HL-60 (cell line): ENCODE measurements around the gene GTSE1.

Experiments
- DNase-seq, 2 experiments: peaks; one replicate each; pipeline ENCODE4 v3.0.0-alpha.2; 2010 to 2020; ENCODE audit warnings: low read depth in 1 of 2, low spot score in 1 of 2
- H3K27ac ChIP-seq: fragments of 250-450 bp; sonication (Bioruptor Pico); replicated peaks from 2 replicates; pipeline ENCODE4 v1.5.1; 2020; ENCODE audit warnings: mild to moderate bottlenecking, moderate library complexity
- H3K27me3 ChIP-seq: fragments of 250-450 bp; sonication (Bioruptor Pico); 2 replicates; pipeline ENCODE4 v1.5.1; 2021; ENCODE audit warnings: mild to moderate bottlenecking, moderate library complexity; ENCODE audit not compliant: insufficient read depth, poor library complexity, severe bottlenecking
- H3K4me3 ChIP-seq: replicated peaks from 2 replicates; pipeline ENCODE4 v1.5.1; 2011; ENCODE audit warnings: mild to moderate bottlenecking, control low read depth, low read length; ENCODE audit not compliant: insufficient read depth
- GABPA ChIP-seq: IDR thresholded peaks from 2 replicates; pipeline ENCODE4 v1.6.1; 2012; ENCODE audit warnings: low read depth
- POLR2AphosphoS5 ChIP-seq: IDR thresholded peaks from 2 replicates; pipeline ENCODE4 v1.6.1; 2012; ENCODE audit warnings: low read depth
- SPI1 ChIP-seq: IDR thresholded peaks from 2 replicates; pipeline ENCODE4 v1.6.1; 2012; ENCODE audit warnings: low read depth, mild to moderate bottlenecking, borderline replicate concordance
- TF ChIP-seq, protein P1 (sequence below): IDR thresholded peaks from 2 replicates; pipeline ENCODE4 v1.6.1; 2012; ENCODE audit warnings: low read depth; ENCODE audit not compliant: insufficient replicate concordance
- TF ChIP-seq, protein P2 (sequence below): IDR thresholded peaks from one replicate; pipeline ENCODE4 v1.5.1; 2011; ENCODE audit warnings: low read length, control low read depth, inconsistent platforms; ENCODE audit not compliant: insufficient read depth

GTSE1 gene

DNA sequence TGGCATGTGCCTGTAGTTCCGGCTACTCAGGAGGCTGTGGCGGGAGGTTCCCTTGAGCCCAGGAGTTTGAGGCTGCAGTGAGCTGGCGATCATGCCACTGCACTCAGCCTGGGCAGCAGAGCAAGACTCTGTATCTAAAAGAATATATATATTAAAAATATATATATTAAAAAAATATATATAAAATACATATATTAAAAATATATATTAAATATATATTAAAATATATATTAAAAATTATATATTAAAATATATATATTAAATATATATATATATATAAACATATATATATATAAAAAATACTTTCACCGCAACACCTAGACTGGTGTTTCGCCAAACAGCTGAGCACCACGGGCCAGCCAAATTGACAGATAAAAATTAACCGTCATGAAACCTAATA is 20.1 kb upstream of the GTSE1 start:
- Histone ChIP-seq H3K27me3 (no peaks in the 10 kb centered on the region), H3K27ac (no peak overlapping the region), H3K4me3 (no peak overlapping the region)
- TF ChIP-seq, protein P1, sequence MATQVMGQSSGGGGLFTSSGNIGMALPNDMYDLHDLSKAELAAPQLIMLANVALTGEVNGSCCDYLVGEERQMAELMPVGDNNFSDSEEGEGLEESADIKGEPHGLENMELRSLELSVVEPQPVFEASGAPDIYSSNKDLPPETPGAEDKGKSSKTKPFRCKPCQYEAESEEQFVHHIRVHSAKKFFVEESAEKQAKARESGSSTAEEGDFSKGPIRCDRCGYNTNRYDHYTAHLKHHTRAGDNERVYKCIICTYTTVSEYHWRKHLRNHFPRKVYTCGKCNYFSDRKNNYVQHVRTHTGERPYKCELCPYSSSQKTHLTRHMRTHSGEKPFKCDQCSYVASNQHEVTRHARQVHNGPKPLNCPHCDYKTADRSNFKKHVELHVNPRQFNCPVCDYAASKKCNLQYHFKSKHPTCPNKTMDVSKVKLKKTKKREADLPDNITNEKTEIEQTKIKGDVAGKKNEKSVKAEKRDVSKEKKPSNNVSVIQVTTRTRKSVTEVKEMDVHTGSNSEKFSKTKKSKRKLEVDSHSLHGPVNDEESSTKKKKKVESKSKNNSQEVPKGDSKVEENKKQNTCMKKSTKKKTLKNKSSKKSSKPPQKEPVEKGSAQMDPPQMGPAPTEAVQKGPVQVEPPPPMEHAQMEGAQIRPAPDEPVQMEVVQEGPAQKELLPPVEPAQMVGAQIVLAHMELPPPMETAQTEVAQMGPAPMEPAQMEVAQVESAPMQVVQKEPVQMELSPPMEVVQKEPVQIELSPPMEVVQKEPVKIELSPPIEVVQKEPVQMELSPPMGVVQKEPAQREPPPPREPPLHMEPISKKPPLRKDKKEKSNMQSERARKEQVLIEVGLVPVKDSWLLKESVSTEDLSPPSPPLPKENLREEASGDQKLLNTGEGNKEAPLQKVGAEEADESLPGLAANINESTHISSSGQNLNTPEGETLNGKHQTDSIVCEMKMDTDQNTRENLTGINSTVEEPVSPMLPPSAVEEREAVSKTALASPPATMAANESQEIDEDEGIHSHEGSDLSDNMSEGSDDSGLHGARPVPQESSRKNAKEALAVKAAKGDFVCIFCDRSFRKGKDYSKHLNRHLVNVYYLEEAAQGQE = no peak
- TF ChIP-seq, protein P2, sequence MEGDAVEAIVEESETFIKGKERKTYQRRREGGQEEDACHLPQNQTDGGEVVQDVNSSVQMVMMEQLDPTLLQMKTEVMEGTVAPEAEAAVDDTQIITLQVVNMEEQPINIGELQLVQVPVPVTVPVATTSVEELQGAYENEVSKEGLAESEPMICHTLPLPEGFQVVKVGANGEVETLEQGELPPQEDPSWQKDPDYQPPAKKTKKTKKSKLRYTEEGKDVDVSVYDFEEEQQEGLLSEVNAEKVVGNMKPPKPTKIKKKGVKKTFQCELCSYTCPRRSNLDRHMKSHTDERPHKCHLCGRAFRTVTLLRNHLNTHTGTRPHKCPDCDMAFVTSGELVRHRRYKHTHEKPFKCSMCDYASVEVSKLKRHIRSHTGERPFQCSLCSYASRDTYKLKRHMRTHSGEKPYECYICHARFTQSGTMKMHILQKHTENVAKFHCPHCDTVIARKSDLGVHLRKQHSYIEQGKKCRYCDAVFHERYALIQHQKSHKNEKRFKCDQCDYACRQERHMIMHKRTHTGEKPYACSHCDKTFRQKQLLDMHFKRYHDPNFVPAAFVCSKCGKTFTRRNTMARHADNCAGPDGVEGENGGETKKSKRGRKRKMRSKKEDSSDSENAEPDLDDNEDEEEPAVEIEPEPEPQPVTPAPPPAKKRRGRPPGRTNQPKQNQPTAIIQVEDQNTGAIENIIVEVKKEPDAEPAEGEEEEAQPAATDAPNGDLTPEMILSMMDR = no peak
- no peak for TF ChIP-seq SPI1
- no peak for TF ChIP-seq GABPA
- TF ChIP-seq POLR2AphosphoS5 = no peak
- DNase-seq = no peak

DNA sequence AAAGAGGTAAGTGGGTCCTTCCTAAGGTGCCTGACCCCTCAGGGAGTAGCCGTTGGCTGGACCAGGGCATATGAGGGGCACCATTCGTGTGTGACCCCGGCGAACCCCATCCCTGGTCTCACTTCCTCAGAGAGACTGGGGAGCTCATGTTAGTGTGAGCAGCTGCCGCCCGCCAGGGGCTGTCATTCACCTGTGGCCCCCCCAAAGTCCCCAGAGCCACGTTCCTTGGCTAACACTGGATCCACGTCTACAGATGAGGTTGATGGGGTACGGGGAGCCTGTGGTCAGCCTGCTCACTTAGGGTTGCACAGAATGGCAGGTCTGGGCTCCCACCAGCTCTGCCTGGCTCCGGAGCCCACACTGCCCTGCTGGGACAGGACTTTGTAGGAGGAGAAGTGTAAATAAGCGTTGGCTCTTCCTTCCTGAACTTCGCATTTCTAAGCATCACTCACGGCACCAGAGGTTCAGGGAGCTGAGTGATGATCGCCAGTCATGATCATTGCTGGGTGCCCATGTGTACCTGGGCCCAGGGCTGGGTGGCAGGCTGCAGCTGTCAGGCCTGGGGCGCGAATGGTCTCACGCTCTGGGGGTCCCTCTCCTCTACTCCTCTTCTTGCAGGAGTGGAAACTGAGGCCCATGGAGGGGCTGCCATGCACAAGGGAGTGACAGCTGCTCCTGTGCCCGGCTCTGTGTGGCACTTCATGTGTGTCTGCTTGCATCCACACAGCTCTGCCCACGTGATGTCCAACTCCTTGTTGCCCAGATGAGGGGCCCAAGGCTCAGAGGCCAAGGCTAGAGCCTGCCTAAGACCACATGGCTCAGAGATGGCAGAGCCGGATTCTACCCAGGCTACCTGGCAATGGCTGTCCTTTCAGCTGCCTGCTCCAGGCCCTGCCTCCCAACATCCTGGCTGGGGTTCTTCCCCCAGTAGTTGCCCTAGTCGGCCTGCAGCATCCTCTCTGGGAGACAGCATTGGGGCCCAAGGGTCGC is 17.7 kb upstream of the GTSE1 start:
- no peak overlapping the region for H3K27ac ChIP-seq
- H3K4me3 ChIP-seq = no peak overlapping the region
- H3K27me3 ChIP-seq = no peaks in the 10 kb centered on the region
- DNase-seq = no peak
- TF ChIP-seq GABPA (no peak), SPI1 (no peak), POLR2AphosphoS5 (no peak)
- TF ChIP-seq, protein P2 = no peak
- TF ChIP-seq, protein P1 = no peak

DNA sequence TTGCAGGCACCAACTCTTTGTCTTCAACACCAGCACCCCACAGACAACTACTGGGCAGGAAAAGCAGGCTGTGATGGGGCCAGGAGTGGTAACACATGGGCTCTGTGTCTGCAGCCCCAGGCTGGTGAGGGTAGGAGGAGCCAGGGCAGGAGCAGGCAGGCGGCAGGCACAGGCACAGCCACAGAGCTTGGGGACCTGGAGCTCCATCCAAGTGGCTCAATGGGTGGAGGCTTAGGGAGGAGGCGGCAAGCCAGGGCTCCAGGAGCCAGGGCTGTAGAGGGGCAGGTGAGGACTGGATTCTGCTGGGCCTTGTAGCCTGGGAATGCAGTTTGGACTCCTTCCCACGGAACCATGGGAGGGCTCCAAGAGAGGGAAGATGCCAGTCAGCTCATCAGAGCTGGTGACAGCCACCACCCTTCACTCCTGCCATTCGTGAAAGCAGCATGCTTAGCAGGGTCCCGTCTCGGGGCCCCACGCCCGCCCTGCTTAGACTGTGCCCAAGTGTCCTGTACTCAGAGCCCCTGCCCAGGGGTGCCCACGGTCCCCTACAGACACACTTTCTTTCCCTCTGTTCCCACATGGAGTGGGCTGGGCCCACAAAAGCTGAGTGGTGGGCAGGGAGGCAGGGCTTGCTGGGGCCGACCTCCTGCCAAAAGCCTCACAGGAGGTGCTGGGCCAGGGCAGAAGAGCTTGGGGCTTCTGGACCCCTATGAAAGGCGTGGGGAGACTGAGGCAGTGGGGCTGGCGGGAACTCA is 16.4 kb upstream of the GTSE1 start:
- no peak overlapping the region for H3K4me3 ChIP-seq
- no peaks in the 10 kb centered on the region for H3K27me3 ChIP-seq
- no peak for DNase-seq
- no peak overlapping the region for H3K27ac ChIP-seq
- no peak for TF ChIP-seq GABPA
- TF ChIP-seq, protein P2 = no peak
- TF ChIP-seq POLR2AphosphoS5 = no peak
- TF ChIP-seq, protein P1 = no peak
- TF ChIP-seq SPI1 = no peak
